HFF-Myc (cell line): Measurements from ENCODE around the gene PEX1.
"Not testable (repeated sequence)": the region's sequence is repeated elsewhere in the genome, so short reads cannot be mapped to it uniquely, and the experiment has no call there.

Experiments
- DNase-seq: peaks from one replicate; pipeline ENCODE4 v3.0.0-alpha.2; 2011; ENCODE audit warnings: low read depth; ENCODE audit errors: extremely low read depth
- H3K4me3 ChIP-seq: replicated peaks from 2 replicates; pipeline ENCODE4 v1.5.1; 2011; ENCODE audit warnings: low read depth, mild to moderate bottlenecking, control low read depth, low read length
- TF ChIP-seq, protein P1 (sequence below): IDR thresholded peaks from 2 replicates; pipeline ENCODE4 v1.5.1; 2012; ENCODE audit warnings: mild to moderate bottlenecking, low read depth, low read length, control low read depth; ENCODE audit errors: missing control alignments

The PEX1 gene

DNA sequence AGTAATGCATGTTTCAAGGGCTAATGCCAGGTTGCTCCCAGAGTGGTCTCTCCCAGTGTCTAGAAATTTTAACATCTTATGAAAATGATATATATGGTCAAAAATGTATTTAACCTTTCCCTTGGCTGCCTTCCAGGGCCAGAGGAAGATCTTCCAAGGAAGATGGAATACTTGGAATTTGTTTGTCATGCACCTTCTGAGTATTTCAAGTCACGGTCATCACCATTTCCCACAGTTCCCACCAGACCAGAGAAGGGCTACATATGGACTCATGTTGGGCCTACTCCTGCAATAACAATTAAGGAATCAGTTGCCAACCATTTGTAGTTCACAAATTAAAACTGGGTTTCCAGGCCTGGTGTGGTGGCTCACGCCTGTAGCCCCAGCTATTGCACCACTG, 72.1 kb downstream of the PEX1 start:
- no peak for DNase-seq

DNA sequence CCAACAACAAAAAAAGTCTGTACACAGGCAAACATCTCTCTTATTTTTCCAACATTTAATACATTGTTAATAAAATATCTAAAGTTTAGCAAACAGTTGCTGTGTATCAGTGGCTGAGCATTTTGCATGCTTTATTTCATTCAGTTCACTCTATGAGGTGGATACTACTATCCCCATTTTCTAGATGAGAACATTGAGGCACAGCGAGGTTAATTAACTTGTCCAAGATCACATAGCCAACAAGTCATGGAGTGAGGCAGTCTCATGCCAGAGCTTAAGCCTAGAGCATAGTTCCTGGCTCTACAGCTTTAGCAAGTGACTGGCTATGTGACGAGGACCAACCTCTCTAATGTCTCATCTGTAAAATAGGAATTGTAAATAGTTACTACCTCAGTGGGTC, 76.7 kb downstream of the PEX1 start:
- TF ChIP-seq, protein P1, sequence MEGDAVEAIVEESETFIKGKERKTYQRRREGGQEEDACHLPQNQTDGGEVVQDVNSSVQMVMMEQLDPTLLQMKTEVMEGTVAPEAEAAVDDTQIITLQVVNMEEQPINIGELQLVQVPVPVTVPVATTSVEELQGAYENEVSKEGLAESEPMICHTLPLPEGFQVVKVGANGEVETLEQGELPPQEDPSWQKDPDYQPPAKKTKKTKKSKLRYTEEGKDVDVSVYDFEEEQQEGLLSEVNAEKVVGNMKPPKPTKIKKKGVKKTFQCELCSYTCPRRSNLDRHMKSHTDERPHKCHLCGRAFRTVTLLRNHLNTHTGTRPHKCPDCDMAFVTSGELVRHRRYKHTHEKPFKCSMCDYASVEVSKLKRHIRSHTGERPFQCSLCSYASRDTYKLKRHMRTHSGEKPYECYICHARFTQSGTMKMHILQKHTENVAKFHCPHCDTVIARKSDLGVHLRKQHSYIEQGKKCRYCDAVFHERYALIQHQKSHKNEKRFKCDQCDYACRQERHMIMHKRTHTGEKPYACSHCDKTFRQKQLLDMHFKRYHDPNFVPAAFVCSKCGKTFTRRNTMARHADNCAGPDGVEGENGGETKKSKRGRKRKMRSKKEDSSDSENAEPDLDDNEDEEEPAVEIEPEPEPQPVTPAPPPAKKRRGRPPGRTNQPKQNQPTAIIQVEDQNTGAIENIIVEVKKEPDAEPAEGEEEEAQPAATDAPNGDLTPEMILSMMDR = no peak
- H3K4me3 ChIP-seq = no peak overlapping the region
- no peak for DNase-seq

More for the DNA sequence above, 72.1 kb downstream of the PEX1 start:
- TF ChIP-seq, protein P1 = no peak
- H3K4me3 ChIP-seq = no peak overlapping the region

DNA sequence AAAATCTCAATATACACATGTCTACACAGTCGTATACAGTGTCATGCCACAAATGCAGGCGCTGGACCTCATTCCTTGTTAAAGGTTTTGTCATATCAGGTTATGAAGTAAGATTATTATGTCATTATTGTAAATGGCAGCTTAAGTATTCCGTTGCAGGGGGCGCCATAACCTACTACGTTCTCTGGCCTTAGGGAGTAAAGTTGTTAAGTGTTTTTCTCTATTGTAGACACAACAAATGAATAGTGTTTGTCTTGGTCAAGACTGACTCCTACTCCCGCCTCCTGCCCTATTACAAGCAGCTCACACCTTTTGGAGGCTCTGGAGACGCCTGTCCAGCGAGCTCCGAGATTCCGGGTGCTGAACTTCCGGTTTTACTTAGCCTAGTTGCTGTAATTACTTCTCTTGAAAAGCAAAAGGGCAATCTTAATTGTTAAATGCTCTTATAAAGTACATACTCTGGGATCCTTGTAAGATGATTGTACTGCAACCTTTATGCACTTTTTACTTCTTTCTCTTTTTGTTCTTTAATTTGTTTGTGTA, 80.0 kb downstream of the PEX1 start:
- DNase-seq = peak; percentile 21
- peak overlapping the region; percentile 89 for H3K4me3 ChIP-seq
- TF ChIP-seq, protein P1 = peak; percentile 49

DNA sequence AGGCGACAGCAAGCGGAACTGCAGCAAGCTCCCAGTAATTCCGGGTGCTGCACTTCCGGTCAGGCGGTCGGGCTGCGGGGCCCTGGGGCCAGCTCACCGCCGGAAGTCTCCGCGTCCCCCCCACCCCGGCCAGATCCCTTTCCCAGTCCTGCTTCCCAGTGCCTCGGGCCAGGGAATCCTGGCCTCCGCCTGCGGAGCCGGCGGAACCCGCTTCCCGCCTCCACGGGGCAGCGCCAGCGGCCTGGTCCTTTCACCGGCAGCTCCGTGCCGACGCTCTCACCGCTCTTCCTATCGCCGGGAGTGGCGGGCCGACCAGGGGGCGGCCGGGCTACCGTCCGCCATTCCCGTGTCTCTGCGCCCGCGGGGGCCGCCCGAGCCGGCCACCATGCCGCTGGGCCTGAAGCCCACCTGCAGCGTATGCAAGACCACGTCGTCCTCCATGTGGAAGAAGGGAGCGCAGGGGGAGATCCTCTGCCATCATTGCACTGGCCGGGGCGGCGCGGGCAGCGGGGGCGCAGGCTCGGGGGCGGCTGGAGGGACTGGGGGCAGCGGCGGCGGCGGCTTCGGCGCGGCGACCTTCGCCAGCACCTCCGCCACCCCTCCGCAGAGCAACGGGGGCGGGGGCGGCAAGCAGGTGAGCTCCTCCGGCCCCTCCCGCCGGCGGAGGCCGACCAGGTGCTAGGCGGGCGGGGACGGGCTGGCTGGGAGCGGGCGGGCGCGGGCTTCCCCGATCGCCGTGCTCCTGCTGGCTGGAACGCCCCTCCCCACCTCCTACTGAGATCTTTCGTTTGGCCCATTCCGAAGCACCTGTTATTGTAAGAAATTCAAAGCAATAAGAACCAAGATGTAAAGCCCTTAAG, 80.7 kb downstream of the PEX1 start, which contains the start of gene GATAD1:
Gene GATAD1 (plus strand): TSS at position 138 of the 860 bp plus-strand sequence. CDS start 248 bp downstream, at position 386.
- no peak for DNase-seq
- TF ChIP-seq, protein P1 = peak; percentile 85
- peak within 1 kb of the TSS; percentile 89 for H3K4me3 ChIP-seq

DNA sequence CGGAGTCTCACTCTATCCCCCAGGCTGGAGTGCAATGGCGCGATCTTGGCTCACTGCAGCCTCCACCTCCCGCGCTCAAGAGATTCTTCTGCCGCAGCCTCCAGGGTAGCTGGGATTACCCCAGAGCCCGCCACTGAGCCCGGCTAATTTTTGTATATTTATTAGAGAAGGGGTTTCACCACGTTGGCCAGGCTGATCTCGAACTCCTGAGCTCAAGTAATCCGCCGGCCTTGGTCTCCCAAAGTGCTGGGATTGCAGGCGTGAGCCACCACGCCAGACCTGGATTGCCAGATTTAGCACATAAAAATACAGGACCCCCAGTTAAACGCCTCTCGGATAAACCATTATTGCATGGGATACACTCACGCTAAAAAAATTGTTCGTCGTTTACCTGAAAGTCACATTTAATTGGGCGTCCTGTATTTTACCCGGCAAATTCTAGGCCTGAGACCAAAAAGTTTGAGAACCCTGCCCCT, 81.4 kb downstream of the PEX1 start:
- peak; percentile 81 for DNase-seq
- H3K4me3 ChIP-seq = peak overlapping the region; percentile 89
- TF ChIP-seq, protein P1 = no peak

DNA sequence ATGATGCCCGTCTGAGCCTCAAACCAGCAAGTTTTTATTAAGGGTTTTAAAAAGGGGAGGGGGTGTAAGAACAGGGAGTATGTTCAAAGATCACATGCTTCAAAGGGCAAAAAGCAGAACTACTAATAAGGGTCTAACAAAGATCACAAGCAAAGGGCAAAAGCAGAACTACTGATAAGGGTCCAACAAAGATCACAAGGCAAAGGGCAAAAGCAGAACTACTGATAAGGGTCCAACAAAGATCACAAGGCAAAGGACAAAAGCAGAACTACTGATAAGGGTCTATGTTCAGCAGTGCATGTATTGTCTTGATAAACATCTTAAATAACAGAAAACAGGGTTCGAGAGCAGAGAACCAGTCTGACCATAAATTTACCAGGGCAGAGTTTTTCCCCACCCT, 85.6 kb downstream of the PEX1 start:
- H3K4me3 ChIP-seq, DNase-seq: not testable (repeated sequence)

DNA sequence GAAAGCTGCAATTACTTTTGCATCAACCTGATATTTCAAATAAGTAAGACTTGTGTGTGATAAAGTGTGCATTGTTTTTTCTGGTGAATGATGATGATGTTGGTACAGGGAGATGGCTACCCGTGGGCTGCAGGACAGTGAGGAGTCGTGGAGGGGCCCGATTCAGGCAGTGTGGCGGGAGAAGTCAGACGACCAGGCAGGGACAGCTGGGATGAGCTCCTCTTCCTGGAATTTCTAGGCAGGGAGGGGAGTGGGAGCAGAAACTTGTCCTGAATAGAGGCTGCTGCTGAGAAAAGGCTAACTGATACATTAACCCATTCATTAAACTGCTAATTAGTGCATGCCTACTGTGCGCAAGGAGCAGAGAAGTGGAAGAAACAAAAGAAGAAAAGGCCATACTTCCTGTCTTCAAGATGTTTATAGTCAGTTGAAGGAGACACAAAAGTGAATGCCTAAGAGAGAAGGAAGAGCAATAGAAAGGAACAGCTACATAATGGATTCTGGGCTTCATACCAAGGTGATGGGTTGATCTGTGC, 90.3 kb downstream of the PEX1 start:
- no peak overlapping the region for H3K4me3 ChIP-seq
- TF ChIP-seq, protein P1 = no peak
- DNase-seq = no peak
